ENCODE results near the gene CCDC148. TPM values are rescaled to one million over a fixed set of nuclear protein-coding genes. Genes with fewer than 3 reads are reported as not detected.

Gene CCDC148
- total and polyA plus RNA-seq, 5 donors from 2014 or later, result not detected

DNA sequence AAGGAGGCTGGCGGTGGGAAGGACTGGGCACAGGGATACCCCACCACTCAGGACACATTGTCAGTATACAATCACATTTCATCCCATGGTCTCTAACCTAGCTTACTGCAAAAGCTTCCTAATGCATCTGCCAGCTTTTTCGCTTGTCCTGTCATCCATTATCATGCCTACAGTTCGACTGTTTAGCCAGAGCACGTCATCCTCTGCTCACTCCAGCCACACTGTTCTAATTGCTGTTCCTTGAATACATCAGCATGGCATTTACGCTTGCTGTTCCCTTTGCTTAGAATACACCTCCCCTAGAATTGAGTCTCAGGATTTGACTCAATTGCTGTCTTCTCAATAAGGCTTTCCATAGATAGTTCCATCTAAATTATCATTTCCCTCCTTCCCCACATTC is 166.3 kb downstream of the CCDC148 start:
- no peak overlapping the region for H3K27ac ChIP-seq (ENCODE audit: insufficient read depth, low read length, poor library complexity, severe bottlenecking)
- H3K27me3 ChIP-seq (ENCODE audit: control insufficient read depth, insufficient read depth, low read length), result no peaks in the 10 kb centered on the region
- no peak overlapping the region for H3K4me3 ChIP-seq (ENCODE audit: low read depth, low read length)
- Mint-ChIP-seq H3K27ac (no peak overlapping the region), H3K4me1 (no peaks in the 10 kb centered on the region), H3K4me3 (no peak overlapping the region), H3K36me3 (no peaks in the 10 kb centered on the region), H3K9me3 (peaks cover 0 to 6% (median 0%) of the 10 kb centered on the region in 7 donors), H3K27me3 (no peaks in the 10 kb centered on the region)
- no peaks in the 10 kb centered on the region for H3K36me3 ChIP-seq (ENCODE audit: control insufficient read depth, insufficient read depth, low read length)
- ATAC-seq (ENCODE audit: low read depth in 2 of 2) (no peak), DNase-seq (no peak)
- no peaks in the 10 kb centered on the region for H3K4me1 ChIP-seq (ENCODE audit: control insufficient read depth, insufficient read depth, low read length, poor library complexity, severe bottlenecking)
- no peaks in the 10 kb centered on the region for H3K9me3 ChIP-seq (ENCODE audit: control insufficient read depth in 2 of 2, low read length in 2 of 2)

DNA sequence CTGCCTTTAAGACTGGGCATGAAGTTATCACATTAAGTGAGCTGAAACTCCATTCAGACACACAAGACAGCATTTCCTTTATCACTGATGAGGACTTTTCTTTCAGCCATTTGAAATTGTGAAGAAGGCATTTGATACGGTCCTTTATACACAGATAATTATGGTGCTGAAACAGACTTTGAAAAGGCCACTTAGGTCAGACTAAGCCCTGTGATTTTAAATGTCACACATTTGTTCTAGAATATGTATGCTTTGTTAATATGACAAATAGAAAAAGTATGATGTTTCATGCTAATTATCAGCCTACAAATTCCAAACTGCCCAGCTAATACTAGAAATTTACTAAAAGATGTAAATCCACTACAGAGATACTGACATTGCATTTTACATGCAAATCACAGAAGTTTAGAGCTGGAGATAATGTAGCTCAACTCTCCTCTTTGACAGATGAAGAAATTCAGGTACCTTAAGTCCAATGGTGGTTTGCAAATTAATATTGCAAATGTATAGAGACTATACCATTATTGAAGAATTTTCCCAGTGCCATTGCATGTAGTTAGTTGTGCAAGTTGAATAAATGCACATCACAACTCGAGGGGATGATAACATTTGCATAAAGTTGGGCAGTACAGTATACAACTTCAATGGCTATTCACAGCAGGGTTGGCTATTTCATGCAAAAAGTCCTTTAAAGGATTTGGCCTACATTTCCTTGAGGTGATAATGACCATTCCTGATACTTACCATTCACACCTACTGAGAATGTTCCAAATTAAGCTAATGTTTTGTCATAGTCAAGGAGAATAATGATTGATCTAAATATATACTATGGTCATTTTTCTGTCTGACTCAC is 179.7 kb downstream of the CCDC148 start:
- Mint-ChIP-seq H3K27ac (no peak overlapping the region), H3K9me3 (peaks cover 0 to 2% (median 0%) of the 10 kb centered on the region in 7 donors), H3K4me1 (no peaks in the 10 kb centered on the region), H3K36me3 (no peaks in the 10 kb centered on the region), H3K4me3 (no peak overlapping the region), H3K27me3 (no peaks in the 10 kb centered on the region)
- Histone ChIP-seq H3K27ac (ENCODE audit: insufficient read depth, low read length, poor library complexity, severe bottlenecking) (no peak overlapping the region), H3K36me3 (ENCODE audit: control insufficient read depth, insufficient read depth, low read length) (no peaks in the 10 kb centered on the region), H3K4me3 (ENCODE audit: low read depth, low read length) (no peak overlapping the region), H3K4me1 (ENCODE audit: control insufficient read depth, insufficient read depth, low read length, poor library complexity, severe bottlenecking) (no peaks in the 10 kb centered on the region), H3K27me3 (ENCODE audit: control insufficient read depth, insufficient read depth, low read length) (no peaks in the 10 kb centered on the region), H3K9me3 (ENCODE audit: control insufficient read depth in 2 of 2, low read length in 2 of 2) (no peaks in the 10 kb centered on the region)
- ATAC-seq (ENCODE audit: low read depth in 2 of 2), result no peak
- no peak for DNase-seq

DNA sequence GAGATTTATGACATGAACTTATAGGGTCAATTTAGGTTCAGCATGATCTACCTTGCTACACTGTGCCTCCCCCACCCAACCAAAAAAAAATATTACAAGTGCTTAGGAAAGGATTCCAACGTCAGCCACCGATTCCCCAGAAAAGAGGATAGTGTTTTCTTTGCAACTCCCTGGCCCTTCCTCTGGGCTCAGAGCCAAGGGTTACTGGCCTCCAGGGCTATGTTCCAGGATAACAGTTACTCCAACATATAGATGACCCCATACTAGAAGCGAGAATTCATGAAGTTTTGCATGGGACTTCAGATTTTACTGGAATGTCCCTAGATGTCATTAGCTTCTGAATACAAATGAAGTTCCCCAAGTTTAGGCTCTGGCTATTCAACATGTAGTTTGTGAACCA is 182.8 kb downstream of the CCDC148 start:
- Mint-ChIP-seq H3K27ac (no peak overlapping the region), H3K27me3 (no peaks in the 10 kb centered on the region), H3K4me3 (no peak overlapping the region), H3K9me3 (peaks cover 0 to 2% (median 0%) of the 10 kb centered on the region in 7 donors), H3K4me1 (no peaks in the 10 kb centered on the region), H3K36me3 (no peaks in the 10 kb centered on the region)
- no peak for ATAC-seq (ENCODE audit: low read depth in 2 of 2)
- H3K27me3 ChIP-seq (ENCODE audit: control insufficient read depth, insufficient read depth, low read length), result no peaks in the 10 kb centered on the region
- H3K4me3 ChIP-seq (ENCODE audit: low read depth, low read length), result no peak overlapping the region
- no peaks in the 10 kb centered on the region for H3K9me3 ChIP-seq (ENCODE audit: control insufficient read depth in 2 of 2, low read length in 2 of 2)
- H3K27ac ChIP-seq (ENCODE audit: insufficient read depth, low read length, poor library complexity, severe bottlenecking), result no peak overlapping the region
- no peak for DNase-seq
- no peaks in the 10 kb centered on the region for H3K4me1 ChIP-seq (ENCODE audit: control insufficient read depth, insufficient read depth, low read length, poor library complexity, severe bottlenecking)
- H3K36me3 ChIP-seq (ENCODE audit: control insufficient read depth, insufficient read depth, low read length), result no peaks in the 10 kb centered on the region

DNA sequence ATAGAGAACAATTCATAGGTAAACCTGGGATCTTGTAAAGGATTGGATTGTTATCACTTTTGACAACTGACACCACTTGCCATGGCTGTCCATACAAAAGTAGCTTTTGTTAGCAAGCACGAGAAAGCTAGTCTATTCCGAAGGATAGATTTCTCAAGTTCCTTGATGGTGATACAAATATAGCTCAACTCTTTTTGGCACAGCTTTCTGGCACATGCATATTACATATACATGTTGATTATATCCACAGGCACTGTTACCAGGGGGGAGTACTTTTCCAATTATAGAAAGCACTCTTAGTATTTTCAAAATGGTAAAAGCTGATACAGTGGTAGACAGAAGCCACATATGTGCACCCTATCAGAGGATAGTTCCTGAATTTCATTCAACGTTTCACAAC is 186.0 kb downstream of the CCDC148 start:
- H3K4me1 Mint-ChIP-seq, result no peaks in the 10 kb centered on the region
- H3K4me3 ChIP-seq (ENCODE audit: low read depth, low read length), result no peak overlapping the region
- H3K36me3 Mint-ChIP-seq, result no peaks in the 10 kb centered on the region
- H3K4me3 Mint-ChIP-seq, result no peak overlapping the region
- H3K4me1 ChIP-seq (ENCODE audit: control insufficient read depth, insufficient read depth, low read length, poor library complexity, severe bottlenecking), result no peaks in the 10 kb centered on the region
- H3K27ac ChIP-seq (ENCODE audit: insufficient read depth, low read length, poor library complexity, severe bottlenecking), result no peak overlapping the region
- H3K27me3 ChIP-seq (ENCODE audit: control insufficient read depth, insufficient read depth, low read length), result no peaks in the 10 kb centered on the region
- DNase-seq (no peak), ATAC-seq (ENCODE audit: low read depth in 2 of 2) (no peak)
- H3K9me3 ChIP-seq (ENCODE audit: control insufficient read depth in 2 of 2, low read length in 2 of 2), result no peaks in the 10 kb centered on the region
- H3K9me3 Mint-ChIP-seq, result peaks cover 0 to 4% (median 0%) of the 10 kb centered on the region in 7 donors
- H3K27me3 Mint-ChIP-seq, result no peaks in the 10 kb centered on the region
- no peak overlapping the region for H3K27ac Mint-ChIP-seq
- H3K36me3 ChIP-seq (ENCODE audit: control insufficient read depth, insufficient read depth, low read length), result no peaks in the 10 kb centered on the region

DNA sequence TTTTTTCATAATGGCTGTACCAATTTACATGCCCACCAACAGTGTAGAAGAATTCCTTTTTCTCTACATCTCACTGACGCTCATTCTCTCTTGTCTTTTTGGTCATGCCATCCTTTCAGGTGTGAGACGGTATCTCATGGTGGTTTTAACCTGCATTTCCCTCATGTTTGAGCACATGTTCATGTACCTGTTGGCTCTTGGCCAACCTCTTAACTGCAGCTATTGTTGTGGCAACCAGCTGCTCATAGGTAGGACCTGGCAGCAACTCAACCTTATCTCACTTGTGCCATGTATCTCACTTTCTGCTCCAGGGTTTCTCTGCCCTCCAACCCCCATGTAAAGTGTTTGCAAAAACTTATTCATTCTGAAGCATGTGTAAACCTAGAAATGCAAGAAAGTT is 187.4 kb downstream of the CCDC148 start:
- H3K36me3 Mint-ChIP-seq, result no peaks in the 10 kb centered on the region
- H3K27me3 Mint-ChIP-seq, result no peaks in the 10 kb centered on the region
- H3K27ac Mint-ChIP-seq, result no peak overlapping the region
- no peaks in the 10 kb centered on the region for H3K27me3 ChIP-seq (ENCODE audit: control insufficient read depth, insufficient read depth, low read length)
- no peak overlapping the region for H3K27ac ChIP-seq (ENCODE audit: insufficient read depth, low read length, poor library complexity, severe bottlenecking)
- no peaks in the 10 kb centered on the region for H3K4me1 ChIP-seq (ENCODE audit: control insufficient read depth, insufficient read depth, low read length, poor library complexity, severe bottlenecking)
- H3K4me3 ChIP-seq (ENCODE audit: low read depth, low read length), result no peak overlapping the region
- H3K9me3 Mint-ChIP-seq, result peaks cover 0 to 4% (median 2%) of the 10 kb centered on the region in 7 donors
- no peaks in the 10 kb centered on the region for H3K9me3 ChIP-seq (ENCODE audit: control insufficient read depth in 2 of 2, low read length in 2 of 2)
- ATAC-seq (ENCODE audit: low read depth in 2 of 2) (no peak), DNase-seq (no peak)
- no peak overlapping the region for H3K4me3 Mint-ChIP-seq
- no peaks in the 10 kb centered on the region for H3K36me3 ChIP-seq (ENCODE audit: control insufficient read depth, insufficient read depth, low read length)
- no peaks in the 10 kb centered on the region for H3K4me1 Mint-ChIP-seq

DNA sequence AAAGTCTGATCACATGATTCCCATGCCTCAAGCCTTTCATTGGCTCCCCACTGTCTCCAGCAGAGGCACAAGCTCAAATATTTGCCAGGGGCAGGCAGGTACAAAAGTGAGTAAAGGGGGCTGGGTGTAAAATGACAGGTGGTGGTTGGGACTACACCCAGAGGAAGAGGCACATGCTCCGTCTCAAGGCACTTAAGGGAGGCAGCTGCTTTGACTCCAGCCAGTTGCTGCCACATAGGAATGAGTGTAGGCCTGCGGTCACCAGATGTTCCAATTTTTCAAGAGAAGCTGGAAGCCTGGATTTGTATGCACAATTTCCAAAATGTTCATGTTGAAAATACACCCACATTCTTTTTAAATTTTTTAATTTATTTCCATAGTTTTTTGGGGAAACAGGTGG is 190.4 kb downstream of the CCDC148 start:
- no peaks in the 10 kb centered on the region for H3K27me3 ChIP-seq (ENCODE audit: control insufficient read depth, insufficient read depth, low read length)
- DNase-seq (no peak), ATAC-seq (ENCODE audit: low read depth in 2 of 2) (no peak)
- no peaks in the 10 kb centered on the region for H3K9me3 ChIP-seq (ENCODE audit: control insufficient read depth in 2 of 2, low read length in 2 of 2)
- Mint-ChIP-seq H3K27me3 (no peaks in the 10 kb centered on the region), H3K27ac (no peak overlapping the region), H3K4me1 (no peaks in the 10 kb centered on the region), H3K36me3 (no peaks in the 10 kb centered on the region), H3K4me3 (no peak overlapping the region), H3K9me3 (peaks cover 0 to 6% (median 2%) of the 10 kb centered on the region in 7 donors)
- H3K4me3 ChIP-seq (ENCODE audit: low read depth, low read length), result no peak overlapping the region
- H3K4me1 ChIP-seq (ENCODE audit: control insufficient read depth, insufficient read depth, low read length, poor library complexity, severe bottlenecking), result no peaks in the 10 kb centered on the region
- no peaks in the 10 kb centered on the region for H3K36me3 ChIP-seq (ENCODE audit: control insufficient read depth, insufficient read depth, low read length)
- no peak overlapping the region for H3K27ac ChIP-seq (ENCODE audit: insufficient read depth, low read length, poor library complexity, severe bottlenecking)

DNA sequence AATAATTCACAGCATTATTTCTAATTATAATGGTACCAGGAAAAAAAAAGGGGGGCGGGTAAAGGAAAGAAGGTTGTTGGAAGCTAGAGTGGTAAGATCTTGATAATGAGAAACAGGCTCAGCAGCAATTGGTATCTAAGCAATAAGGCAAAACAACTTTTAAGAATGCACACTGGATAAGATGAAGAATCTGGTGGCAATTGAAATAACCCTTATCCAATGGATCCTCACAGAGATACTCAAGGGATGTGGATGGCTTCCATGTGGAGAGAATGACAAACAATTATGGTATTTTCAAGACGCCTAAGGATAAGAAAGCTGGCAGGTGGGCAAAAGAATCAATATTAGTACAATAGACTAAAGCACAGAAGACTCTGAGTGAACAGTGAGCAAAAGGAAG is 201.3 kb downstream of the CCDC148 start:
- no peak for ATAC-seq (ENCODE audit: low read depth in 2 of 2)
- H3K4me3 Mint-ChIP-seq, result no peak overlapping the region
- H3K36me3 Mint-ChIP-seq, result no peaks in the 10 kb centered on the region
- peaks cover 9% of the 10 kb centered on the region for H3K27me3 ChIP-seq (ENCODE audit: control insufficient read depth, insufficient read depth, low read length)
- no peak overlapping the region for H3K27ac Mint-ChIP-seq
- H3K36me3 ChIP-seq (ENCODE audit: control insufficient read depth, insufficient read depth, low read length), result no peaks in the 10 kb centered on the region
- H3K9me3 ChIP-seq (ENCODE audit: control insufficient read depth in 2 of 2, low read length in 2 of 2), result no peaks in the 10 kb centered on the region
- no peak overlapping the region for H3K4me3 ChIP-seq (ENCODE audit: low read depth, low read length)
- H3K9me3 Mint-ChIP-seq, result peaks cover 0 to 3% (median 0%) of the 10 kb centered on the region in 7 donors
- no peak overlapping the region for H3K27ac ChIP-seq (ENCODE audit: insufficient read depth, low read length, poor library complexity, severe bottlenecking)
- peaks cover 4% of the 10 kb centered on the region for H3K27me3 Mint-ChIP-seq
- no peaks in the 10 kb centered on the region for H3K4me1 ChIP-seq (ENCODE audit: control insufficient read depth, insufficient read depth, low read length, poor library complexity, severe bottlenecking)
- H3K4me1 Mint-ChIP-seq, result no peaks in the 10 kb centered on the region
- no peak for DNase-seq

DNA sequence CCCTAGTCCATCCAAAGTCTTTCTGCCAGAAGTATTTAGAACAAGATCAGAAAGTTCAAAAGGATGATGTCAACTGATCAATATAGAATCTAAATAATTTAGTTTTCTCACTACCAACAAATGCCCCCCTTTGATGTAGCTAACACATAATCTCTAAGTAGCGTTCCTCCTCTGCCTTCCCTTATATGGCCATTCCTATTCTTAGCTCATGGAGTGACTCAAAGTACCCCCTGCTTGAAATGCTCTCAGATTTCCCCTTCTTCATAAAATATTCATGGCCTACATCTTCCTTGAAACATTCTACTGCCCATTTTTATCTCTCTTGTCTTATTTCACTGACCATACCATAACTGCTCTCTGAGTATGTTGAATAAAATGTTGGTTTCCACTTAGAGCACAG is 203.4 kb downstream of the CCDC148 start:
- no peak for DNase-seq
- peaks cover 0 to 3% (median 0%) of the 10 kb centered on the region in 7 donors for H3K9me3 Mint-ChIP-seq
- Histone ChIP-seq H3K27ac (ENCODE audit: insufficient read depth, low read length, poor library complexity, severe bottlenecking) (no peak overlapping the region), H3K4me3 (ENCODE audit: low read depth, low read length) (no peak overlapping the region), H3K4me1 (ENCODE audit: control insufficient read depth, insufficient read depth, low read length, poor library complexity, severe bottlenecking) (no peaks in the 10 kb centered on the region), H3K27me3 (ENCODE audit: control insufficient read depth, insufficient read depth, low read length) (peaks cover 2% of the 10 kb centered on the region), H3K9me3 (ENCODE audit: control insufficient read depth in 2 of 2, low read length in 2 of 2) (no peaks in the 10 kb centered on the region), H3K36me3 (ENCODE audit: control insufficient read depth, insufficient read depth, low read length) (no peaks in the 10 kb centered on the region)
- no peak overlapping the region for H3K4me3 Mint-ChIP-seq
- no peak for ATAC-seq (ENCODE audit: low read depth in 2 of 2)
- H3K36me3 Mint-ChIP-seq, result no peaks in the 10 kb centered on the region
- H3K27me3 Mint-ChIP-seq, result peaks cover 4% of the 10 kb centered on the region
- peak overlapping the region in 1 of 3 donors; percentile 83 for H3K27ac Mint-ChIP-seq
- no peaks in the 10 kb centered on the region for H3K4me1 Mint-ChIP-seq

Data from CD4-positive, CD25-positive, alpha-beta regulatory T cell (primary cell).